NK-92 (cell line): ENCODE data around the gene RIPOR3.
"Not testable (repeated sequence)": the region's sequence is repeated elsewhere in the genome, so short reads cannot be mapped to it uniquely, and the experiment has no call there.

ENCODE experiments used
- DNase-seq: peaks from one replicate; lab custom pipeline; 2025; ENCODE audit not compliant: unreplicated experiment; lab: John Stamatoyannopoulos, UW

Gene RIPOR3

DNA sequence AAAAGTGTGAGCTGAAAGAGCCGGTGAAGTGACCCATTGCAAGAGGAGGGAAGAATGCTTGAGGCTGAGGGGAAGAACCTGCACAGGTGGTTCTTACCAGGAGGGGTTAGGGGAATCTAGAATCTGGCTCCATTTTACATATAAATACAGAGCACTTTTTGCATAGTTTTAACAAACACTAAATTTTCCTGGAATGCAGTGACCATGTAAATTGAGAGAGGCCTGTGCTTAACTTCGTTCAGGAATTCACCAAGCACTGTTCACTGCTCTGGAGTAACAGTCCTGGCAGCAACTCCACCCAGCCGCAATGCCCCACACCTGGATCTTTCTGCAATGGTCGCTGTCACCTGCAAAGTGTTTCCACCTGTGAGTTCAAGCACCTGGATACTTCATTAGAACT lies 13.2 kb upstream of the RIPOR3 start:
- no peak for DNase-seq

DNA sequence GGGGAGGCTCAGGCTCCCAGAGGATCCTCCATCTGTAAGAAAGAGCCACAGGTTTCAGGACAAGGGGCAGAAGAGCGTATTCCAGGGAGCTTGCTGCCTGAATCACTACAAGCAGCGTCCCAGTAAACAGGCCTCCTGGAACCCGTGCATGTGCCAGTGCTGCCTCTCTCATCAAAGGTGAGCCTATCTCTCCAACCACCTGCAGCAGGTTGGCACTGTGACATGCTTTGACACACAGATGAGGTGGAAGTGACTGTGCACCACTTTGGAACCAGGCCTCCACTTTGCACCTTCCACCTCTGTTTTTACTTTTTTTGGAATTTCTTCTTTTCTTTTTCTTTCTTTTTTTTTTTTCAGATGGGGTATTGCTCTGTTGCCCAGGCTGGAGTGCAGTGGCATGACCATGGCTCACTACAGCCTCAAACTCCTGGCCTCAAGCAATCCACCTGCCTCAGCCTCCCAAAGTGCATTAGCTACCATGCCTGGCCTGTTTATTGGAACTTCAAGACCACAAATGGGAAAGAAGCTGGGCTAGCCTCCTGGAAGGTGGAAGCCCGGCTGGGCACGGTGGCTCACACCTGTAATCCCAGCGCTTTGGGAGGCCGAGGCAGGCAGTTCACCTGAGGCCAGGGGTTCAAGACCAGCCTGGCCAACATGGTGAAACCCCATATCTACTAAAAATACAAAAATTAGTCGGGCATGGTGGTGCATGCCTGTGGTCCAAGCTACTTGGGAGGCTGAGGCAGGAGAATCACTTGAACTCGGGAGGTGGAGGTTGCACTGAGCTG lies 12.5 kb upstream of the RIPOR3 start:
- not testable (repeated sequence) for DNase-seq

DNA sequence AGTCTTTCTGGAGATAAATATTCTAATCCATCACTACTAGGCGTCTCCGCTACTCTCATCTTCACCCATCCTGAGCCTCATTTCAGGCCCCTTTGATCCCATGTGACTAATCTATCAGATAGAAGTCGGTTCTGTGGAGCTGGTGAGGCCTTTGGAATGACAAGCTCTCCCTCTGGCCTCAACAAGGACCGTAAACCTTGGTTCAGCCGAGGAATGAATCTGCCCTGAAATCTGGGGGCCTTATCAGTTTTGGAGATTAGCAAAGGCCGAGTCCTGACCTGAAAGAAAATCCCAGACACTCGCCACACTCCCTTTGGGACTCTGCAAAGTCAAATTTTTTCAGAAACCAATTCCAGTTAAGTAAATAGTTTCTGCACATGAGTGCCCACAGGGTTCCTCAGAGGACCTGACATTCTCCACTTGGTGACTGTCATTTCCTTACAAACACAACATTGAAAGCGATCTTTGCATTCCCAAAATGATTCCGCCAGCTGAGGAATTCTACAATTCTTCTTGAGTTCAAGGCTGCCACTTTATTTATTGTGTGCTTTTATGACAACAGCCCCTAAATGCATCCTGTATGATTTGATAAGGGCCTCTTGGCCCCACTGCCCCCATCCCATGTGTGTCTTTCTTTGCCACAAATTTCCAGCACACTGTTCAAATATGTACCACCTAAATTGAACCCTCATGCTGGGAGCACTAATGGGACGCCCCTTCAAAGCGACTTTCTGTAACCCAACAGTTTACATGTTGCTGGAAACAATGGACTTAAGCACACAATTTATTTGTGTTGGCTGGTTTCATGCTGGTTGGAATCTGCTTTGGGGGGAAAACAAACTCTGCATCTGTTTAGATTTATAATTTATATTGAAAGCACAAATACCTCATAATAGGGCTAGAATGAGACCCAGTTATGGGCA lies 10.0 kb upstream of the RIPOR3 start:
- no peak for DNase-seq

DNA sequence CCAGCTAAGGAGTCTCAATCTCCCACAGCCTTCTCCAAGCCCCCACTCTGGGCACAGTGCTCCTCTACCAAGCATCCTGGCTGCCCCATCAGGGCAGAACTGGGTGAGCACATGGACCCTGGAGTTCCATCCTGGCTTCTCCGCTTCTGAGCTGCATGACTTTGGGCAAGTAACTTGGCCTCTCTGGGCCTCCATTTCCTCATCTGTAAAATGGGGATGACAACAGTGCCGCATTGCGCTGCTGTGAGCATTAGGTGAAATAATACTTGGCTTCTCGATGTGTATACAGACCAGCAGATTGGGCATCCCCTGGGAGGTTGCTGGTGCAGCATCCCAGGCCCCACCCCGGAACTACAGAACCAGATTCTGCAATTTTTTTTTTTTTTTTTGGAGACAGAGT lies 8.3 kb upstream of the RIPOR3 start:
- no peak for DNase-seq

DNA sequence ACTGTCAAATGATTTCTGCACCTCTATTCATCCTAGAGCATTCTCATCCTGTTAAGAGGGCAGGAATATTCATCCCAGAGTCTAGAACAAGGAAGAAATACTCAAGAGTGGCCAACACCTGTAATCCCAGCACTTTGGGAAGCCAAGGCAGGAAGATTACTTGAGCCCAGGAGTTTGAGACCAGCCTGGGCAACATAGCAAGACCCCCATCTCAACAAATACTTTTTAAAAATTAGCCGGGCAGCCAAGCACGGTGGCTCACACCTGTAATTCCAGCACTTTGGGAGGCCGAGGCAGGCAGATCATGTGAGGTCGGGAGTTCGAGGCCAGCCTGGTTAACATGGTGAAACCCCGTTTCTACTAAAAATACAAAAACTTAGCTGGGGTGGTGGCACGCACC lies 6.9 kb upstream of the RIPOR3 start:
- DNase-seq: not testable (repeated sequence)

DNA sequence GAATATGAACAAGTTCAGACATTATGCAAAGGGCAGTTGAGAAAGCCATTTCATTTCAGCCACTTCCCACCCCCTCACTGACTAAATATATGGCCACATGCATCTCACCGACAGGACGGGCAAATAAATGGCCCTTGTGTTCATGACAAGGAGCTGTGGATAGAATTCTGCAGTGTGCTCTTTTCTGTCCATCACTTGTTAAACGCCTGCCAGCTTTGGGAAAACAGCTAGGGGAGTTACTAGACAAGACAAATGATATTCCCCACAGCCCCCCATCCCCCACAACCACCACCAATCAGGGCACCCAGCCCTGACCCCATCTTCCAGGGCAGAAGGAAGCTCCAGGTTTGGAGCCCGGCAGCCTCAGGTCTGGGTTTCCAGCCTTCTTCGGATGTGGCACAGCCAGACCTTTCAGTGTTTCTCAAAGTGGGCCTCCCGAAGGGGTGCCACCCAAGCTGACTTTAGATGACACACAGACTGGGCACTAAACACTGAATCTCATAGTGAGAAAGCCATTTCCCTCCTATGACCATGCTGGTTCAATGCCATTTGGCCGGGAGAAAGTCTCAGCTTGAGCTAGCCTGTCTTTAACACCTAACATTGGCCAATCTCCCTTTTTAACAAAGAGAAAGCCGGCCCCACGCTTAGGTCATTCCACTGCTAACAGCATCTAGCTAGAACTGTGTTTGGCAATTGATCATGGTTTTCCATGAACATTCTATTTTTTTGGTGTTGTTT lies 4.0 kb upstream of the RIPOR3 start:
- no peak for DNase-seq

DNA sequence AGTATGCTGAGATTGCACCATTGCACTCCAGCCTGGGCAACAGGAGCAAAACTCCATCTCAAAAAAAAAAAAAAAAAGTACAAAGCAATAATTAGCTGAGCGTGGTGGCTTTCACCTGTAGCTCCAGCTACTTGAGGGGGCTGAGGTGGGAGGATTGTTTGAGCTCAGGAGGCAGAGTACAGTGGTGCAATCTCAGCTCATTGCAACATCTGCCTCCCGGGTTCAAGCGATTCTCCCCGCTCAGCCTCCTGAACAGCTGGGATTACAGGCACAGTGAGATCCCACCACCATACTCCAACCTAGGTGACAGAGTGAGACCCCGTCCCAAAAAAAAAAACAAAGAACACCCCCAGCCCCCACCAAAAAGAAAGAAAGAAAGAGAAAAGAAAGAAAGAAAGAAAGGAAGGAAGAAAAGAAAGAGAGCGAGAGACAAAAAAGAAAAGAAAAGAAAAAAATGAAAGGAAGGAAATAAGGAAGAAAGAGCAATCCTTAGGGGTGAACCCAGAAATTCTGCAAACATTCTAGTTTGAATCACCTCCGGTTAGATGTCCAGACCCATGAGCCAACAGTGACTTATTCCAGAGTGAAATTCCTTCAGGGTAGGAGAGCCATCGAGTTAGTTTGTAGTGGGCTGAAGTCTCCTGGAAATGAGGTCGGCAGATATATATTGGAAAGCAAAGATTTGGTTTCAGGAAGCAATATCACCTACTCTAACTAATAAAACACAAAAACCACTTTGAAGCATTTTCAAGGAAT lies 3.2 kb upstream of the RIPOR3 start:
- DNase-seq: no peak

DNA sequence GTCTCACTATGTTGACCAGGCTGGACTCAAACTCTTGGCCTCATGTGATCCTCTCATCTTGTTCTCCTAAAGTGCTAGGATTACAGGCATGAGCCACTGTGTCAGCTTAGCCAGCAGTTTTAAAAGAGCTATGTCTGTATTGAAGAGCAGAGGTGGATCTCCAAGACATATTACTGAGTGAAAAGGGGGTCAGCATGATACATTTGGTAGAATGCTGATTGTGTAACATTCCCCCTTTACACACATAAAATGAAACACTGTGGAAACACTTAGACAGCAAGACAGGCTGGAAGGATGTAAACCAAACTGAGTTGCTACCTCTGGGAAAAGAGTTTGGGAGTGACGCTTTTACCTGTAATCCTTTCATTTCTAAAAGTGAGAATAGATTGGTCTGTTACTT lies 1.7 kb upstream of the RIPOR3 start:
- no peak for DNase-seq

DNA sequence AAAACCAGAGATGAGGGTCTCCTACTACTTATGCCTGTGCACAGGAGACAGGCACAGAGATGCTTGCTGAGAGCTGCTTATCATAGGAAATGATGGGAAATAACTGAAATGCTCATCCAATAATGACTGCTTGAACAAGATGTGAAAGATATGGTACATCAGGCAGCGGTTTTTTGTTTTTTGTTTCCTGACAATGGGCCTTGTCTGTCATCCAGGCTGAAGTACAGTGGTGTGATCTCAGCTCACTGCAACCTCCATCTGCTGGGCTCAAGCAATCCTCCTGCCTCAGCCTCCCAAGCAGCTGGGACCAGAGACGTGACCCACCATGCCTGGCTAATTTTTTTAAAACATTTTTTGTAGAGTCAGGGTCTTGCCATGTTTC lies 1.2 kb upstream of the RIPOR3 start:
- no peak for DNase-seq

DNA sequence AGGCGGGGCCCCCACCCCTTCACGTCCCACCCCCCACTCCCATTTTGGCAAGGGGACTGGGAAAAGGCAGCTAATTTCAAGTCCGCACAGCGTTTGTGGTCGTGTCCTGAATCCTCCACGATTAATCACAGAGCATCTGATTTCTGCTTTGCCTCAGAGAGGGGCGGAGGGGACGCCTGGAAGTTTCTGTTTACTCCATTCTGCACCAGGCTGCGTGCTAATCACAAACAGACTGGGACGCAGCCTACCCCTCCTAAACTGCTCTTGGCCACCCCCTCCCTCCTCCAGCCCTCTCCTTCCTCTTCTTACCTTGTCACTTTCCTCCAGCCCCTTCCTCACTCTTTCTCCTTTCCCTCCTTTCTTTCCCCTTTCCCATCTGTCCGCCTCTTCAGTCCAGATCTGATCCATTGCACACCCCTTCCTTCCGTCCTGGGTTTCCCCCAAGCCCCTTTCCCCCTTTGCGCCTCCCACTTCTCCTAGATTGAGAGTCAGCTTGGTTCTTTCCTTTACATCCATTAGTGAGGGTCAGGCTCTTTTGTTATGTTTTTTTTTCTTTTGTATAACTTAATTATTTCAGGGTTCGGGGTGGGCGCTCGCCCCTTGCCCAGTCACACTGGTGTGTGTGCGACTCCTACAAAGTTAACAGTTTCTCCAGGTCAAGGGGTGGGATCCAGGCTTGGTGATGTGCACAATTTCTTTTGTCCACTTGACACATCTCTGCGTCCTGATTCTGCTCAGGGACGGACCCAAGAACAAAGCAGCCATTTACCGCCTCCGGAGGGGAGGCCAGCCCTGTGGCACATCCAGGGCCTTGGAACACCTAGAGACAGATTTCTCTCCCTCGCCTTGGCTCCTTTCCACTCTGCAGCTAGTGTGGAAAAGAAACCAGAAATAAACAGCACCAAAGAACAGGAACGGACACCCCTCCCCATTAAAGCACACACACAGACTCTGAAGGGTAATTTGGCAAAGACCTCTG lies 520 bp upstream of the RIPOR3 start:
- DNase-seq: no peak

DNA sequence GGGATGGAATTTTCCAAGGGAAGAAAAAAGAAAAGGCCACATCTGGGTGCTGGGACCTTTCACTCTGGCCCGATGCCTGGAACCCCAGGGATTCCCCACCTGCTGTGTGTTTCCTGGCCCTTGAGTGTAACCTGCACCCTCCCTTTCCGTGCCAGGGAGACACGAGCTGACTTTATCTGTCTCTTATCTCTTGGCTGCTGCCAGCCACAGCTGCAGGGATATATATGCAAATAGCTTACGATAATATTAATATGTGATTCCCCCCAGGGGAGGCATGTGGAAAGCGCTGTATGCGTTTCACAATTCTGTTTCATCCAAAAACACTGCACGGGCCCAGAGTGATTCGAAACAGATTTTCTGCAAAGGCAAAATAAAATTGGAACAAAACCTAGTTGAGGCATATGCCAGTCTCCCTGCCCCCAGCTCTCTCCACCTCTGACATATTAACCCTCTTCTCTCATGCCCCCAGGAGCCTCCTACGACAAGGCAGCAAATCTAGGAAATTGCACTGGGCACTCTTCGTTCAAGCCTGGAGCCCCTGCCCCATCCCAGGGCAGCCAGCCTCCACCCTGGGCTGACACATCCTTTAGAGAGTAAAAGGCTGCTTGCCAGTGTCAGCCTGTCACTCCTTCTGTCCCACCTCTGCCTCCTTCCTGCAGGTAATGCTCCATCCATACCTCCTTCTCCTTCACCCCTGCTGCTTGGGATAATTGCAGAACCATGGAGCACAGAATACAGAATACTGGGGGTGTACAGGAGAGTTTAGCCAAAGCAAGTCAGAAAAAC lies 1.3 kb downstream of the RIPOR3 start:
- DNase-seq: no peak

DNA sequence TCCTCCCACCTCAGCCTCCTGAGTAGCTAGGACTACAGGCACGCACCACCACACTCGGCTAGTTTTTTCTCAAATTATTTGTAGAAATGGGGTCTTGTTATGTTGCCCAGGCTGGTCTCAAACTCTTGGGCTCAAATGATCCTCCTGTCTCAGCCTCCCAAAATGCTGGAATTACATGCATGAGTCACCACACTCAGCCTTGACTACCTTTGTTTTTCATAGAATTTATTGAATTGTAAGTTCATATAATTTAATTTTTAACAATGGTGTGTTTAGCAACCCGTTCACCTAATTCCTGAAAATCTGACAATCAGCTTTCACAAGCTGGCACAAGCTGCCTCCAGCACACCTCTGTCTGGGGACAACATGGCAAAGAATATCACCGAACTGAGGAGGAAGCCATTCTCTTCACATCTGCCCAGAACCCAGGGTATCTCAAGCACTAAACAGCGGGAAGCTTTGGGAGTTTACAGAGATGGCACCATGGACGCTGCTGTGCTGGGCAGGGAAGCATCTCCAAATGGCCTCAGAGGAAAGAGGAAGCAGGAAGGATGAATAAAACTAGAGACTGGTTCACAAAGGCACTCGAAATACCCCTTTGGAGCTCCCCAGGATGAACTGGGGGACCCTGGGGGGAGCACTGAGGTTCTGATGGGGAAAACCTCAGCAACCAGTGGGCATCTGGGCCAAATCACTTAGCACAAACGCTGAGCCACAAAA lies 2.9 kb downstream of the RIPOR3 start:
- DNase-seq: no peak

DNA sequence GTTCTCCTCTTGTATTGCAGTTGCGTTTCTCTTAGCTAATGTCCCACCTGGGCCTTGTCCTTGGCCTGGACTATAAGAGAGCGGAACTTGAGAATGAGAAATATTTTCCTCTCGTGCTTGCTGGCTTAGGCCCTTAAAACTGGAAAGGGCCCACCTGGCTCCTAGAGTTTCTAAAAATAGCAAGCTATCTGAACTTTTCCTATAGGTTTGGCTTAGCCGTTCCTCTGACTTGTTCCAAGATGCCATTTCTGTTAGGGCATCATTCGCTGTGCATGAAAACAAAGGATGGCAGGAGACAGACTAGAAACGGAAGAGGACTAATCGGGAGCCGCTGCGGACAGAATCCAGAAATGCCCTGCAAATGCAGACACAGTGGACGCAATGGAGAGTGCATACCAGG lies 4.5 kb downstream of the RIPOR3 start:
- no peak for DNase-seq

DNA sequence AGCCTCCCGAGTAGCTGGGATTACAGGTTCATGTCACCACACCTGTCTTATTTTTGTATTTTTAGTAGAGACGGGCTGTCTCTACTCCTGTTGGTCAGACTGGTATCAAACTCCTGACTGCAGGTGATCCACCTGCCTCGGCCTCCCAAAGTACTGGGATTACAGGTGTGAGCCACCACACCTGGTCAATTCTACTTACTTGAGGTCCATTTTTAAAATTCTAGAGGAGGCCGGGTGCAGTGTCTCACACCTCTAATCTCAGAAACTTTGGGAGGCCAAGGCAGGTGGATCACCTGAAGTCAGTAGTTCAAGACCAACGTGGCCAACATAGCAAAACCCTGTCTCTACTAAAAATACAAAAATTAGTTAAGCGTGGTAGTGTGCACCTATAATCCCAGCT lies 7.8 kb downstream of the RIPOR3 start:
- no peak for DNase-seq

DNA sequence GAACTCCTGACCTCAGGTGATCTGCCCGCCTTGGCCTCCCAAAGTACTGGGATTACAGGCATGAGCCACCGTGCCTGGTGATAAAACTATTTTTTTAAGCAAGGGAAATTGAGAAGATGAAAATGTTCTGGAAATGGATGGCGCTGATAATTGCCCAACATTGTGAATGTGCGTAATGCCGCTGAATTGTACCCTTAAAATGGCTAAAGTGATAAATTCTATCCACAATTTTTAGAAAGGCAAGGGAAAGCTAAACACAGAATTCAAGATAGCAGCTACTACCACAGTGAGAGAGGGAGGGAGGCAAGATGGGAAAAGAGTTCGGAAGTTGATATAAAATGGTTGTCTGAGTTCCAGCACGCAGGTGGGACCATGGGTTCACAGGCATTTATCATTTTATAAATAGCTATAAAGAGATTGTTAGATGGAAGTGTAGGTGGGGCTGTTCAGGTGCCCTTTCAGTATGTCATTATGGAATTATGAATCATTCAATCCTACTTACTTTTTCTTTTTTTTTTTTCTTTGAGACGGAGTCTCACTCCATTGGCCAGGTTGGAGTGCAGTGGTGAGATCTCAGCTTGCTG lies 8.3 kb downstream of the RIPOR3 start:
- DNase-seq: no peak

DNA sequence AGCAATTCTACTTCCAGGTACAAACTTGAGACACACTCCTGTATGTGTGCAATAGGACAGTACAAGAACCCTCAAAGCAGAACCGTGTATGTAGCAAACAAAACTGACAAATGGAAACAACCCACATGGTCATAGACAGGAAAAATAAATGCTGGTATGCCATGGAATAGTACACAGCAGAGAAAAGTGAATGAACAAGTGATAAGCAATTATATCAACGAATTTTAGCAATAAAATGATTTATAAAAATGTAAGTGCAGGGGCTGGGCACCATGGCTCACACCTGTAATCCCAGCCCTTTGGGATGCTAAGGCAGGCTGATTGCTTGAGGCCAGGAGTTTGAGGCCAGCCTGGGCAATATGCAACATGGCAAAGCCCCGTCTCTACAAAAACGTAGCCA lies 9.3 kb downstream of the RIPOR3 start:
- no peak for DNase-seq

DNA sequence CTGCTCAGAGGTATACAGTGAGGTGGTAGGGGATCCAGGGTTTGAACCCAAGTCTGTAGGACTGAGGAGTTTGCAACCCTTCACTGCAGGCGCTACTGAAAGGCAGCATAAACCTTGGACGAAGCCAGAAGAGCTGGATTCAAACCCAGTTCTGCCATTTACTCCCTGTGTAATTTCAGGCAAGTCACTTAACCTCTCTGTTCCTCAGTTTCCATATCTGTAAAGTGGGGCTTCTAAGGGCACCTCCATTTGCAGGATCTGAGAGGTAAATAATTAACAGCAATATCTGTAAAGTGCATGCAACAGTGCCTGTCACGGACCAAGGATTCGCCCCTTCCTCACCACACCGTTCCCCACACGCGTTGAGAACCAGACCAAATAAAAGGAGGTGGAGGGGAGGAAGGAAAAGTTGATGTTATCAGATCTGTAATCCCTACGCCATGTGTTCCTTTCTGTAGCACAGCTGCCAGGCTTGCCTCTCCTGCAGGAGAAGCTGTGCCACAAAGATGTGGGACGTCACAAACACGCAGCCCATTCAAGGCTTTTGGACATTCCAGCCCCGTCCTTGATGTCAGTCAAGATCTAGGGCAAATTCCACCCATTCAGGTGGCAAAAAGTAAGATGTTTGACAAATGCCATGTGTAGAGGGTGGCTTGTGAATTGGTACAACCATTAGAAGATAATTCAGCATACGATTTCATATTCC lies 9.8 kb downstream of the RIPOR3 start:
- no peak for DNase-seq
